ENCODE data around the gene MPHOSPH9.

DNA sequence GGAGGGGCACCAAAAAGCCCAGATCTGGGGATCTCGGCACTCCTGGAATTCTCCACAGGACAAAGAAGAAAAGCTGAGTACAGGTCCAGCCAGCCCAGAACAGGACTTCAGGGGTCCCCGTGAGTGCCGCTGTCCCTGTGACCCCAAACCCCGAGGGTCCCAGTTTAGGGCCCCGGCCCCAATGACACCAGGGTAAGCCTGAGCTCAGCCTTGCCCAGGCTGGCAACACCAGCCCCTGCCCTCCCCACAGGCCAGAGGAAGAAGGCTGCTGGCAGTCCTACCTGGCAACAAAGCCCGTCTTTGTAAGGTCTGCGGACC is 36.9 kb upstream of the MPHOSPH9 start:
- TF ChIP-seq, protein P1, sequence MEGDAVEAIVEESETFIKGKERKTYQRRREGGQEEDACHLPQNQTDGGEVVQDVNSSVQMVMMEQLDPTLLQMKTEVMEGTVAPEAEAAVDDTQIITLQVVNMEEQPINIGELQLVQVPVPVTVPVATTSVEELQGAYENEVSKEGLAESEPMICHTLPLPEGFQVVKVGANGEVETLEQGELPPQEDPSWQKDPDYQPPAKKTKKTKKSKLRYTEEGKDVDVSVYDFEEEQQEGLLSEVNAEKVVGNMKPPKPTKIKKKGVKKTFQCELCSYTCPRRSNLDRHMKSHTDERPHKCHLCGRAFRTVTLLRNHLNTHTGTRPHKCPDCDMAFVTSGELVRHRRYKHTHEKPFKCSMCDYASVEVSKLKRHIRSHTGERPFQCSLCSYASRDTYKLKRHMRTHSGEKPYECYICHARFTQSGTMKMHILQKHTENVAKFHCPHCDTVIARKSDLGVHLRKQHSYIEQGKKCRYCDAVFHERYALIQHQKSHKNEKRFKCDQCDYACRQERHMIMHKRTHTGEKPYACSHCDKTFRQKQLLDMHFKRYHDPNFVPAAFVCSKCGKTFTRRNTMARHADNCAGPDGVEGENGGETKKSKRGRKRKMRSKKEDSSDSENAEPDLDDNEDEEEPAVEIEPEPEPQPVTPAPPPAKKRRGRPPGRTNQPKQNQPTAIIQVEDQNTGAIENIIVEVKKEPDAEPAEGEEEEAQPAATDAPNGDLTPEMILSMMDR (IDR thresholded peaks at IDR 0.05) = no peak
- TF ChIP-seq, protein P2, sequence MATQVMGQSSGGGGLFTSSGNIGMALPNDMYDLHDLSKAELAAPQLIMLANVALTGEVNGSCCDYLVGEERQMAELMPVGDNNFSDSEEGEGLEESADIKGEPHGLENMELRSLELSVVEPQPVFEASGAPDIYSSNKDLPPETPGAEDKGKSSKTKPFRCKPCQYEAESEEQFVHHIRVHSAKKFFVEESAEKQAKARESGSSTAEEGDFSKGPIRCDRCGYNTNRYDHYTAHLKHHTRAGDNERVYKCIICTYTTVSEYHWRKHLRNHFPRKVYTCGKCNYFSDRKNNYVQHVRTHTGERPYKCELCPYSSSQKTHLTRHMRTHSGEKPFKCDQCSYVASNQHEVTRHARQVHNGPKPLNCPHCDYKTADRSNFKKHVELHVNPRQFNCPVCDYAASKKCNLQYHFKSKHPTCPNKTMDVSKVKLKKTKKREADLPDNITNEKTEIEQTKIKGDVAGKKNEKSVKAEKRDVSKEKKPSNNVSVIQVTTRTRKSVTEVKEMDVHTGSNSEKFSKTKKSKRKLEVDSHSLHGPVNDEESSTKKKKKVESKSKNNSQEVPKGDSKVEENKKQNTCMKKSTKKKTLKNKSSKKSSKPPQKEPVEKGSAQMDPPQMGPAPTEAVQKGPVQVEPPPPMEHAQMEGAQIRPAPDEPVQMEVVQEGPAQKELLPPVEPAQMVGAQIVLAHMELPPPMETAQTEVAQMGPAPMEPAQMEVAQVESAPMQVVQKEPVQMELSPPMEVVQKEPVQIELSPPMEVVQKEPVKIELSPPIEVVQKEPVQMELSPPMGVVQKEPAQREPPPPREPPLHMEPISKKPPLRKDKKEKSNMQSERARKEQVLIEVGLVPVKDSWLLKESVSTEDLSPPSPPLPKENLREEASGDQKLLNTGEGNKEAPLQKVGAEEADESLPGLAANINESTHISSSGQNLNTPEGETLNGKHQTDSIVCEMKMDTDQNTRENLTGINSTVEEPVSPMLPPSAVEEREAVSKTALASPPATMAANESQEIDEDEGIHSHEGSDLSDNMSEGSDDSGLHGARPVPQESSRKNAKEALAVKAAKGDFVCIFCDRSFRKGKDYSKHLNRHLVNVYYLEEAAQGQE (IDR thresholded peaks at IDR 0.05; ENCODE audit: insufficient read depth in 1 of 2, low read depth in 2 of 2, low read length in 1 of 2) = no peak
- TF ChIP-seq POLR2AphosphoS5 (IDR thresholded peaks at IDR 0.05; ENCODE audit: low read depth, low read length) (no peak), SIN3A (IDR thresholded peaks at IDR 0.05; ENCODE audit: borderline replicate concordance, insufficient read depth, low read depth, low read length) (no peak), TCF7L2 (IDR thresholded peaks at IDR 0.05; ENCODE audit: low read depth, low read length) (no peak)
